ENCODE measurements around the gene MTIF3. TPM values are rescaled to one million over a fixed set of nuclear protein-coding genes. Genes with fewer than 3 reads are reported as not detected.

Gene MTIF3
- total and polyA plus RNA-seq, 7 donors = 48.1 to 166 (median 72.4) TPM

- Histone ChIP-seq H3K4me3 (no peak overlapping the region), H3K27me3 (ENCODE audit: insufficient read depth in 3 of 3, low read length in 2 of 3) (no peaks in the 10 kb centered on the region), H3K4me1 (no peaks in the 10 kb centered on the region), H3K9me3 (no peaks in the 10 kb centered on the region), H3K27ac (no peak overlapping the region), H3K36me3 (ENCODE audit: insufficient read depth in 1 of 2, low read depth in 1 of 2) (no peaks in the 10 kb centered on the region)
- intact Hi-C loops (cut with DNase I) = no loop called here
- WGBS, 3 donors = 74 to 76% (median 75%) methylated on average over 7 of the region's 7 CpGs
- ATAC-seq (no peak), DNase-seq (no peak)
- no peak for TF ChIP-seq CTCF (IDR thresholded peaks at IDR 0.05)
Measured at GRCh38 chr13:27389891-27390290, 60.5 kb downstream of the MTIF3 start.

- Histone ChIP-seq H3K4me3 (no peak overlapping the region), H3K36me3 (ENCODE audit: insufficient read depth in 1 of 2, low read depth in 1 of 2) (no peaks in the 10 kb centered on the region), H3K27me3 (ENCODE audit: insufficient read depth in 3 of 3, low read length in 2 of 3) (no peaks in the 10 kb centered on the region), H3K27ac (no peak overlapping the region), H3K4me1 (no peaks in the 10 kb centered on the region), H3K9me3 (no peaks in the 10 kb centered on the region)
- intact Hi-C loops (cut with DNase I) = no loop called here
- WGBS, 3 donors = 60 to 73% (median 64%) methylated on average over 2 of the region's 2 CpGs
- DNase-seq (no peak), ATAC-seq (no peak)
- no peak for TF ChIP-seq CTCF (IDR thresholded peaks at IDR 0.05)
Measured at GRCh38 chr13:27388241-27388640, 62.1 kb downstream of the MTIF3 start.

Other genes starting within 250 kb of the MTIF3 start
- 100 to 1,000 TPM; 440 to 808 (median 733) TPM for gene RPL21, start 199.0 kb downstream of the MTIF3 start, total RNA-seq
- gene RPL21, start 199.0 kb downstream of the MTIF3 start, polyA plus RNA-seq = 1,000 to 10,000 TPM in 2 of 3 donors, 100 to 1,000 TPM in 1; 914 to 1,432 (median 1,401) TPM
- gene RASL11A, start 179.7 kb downstream of the MTIF3 start, total RNA-seq = 1 to 10 TPM; 2.6 to 6.4 (median 4.4) TPM
- gene RASL11A, start 179.7 kb downstream of the MTIF3 start, polyA plus RNA-seq = 1 to 10 TPM; 2.3 to 3.3 (median 2.6) TPM
- 100 to 1,000 TPM; 141 to 201 (median 159) TPM for gene GTF3A, start 25.9 kb downstream of the MTIF3 start, total RNA-seq
- gene GTF3A, start 25.9 kb downstream of the MTIF3 start, polyA plus RNA-seq = 100 to 1,000 TPM; 228 to 285 (median 231) TPM
- gene LNX2, start 170.0 kb upstream of the MTIF3 start, total RNA-seq = 10 to 100 TPM in 1 of 4 donors, 1 to 10 TPM in 3; 5.3 to 10.0 (median 8.0) TPM
- 1 to 10 TPM; 2.3 to 6.7 (median 2.6) TPM for gene LNX2, start 170.0 kb upstream of the MTIF3 start, polyA plus RNA-seq
- 100 to 1,000 TPM in 3 of 4 donors, 10 to 100 TPM in 1; 92.5 to 128 (median 110) TPM for gene POLR1D, start 171.3 kb upstream of the MTIF3 start, total RNA-seq
- 100 to 1,000 TPM; 112 to 205 (median 163) TPM for gene POLR1D, start 171.3 kb upstream of the MTIF3 start, polyA plus RNA-seq